ENCODE results near the gene HCLS1. TPM values are rescaled to one million over a fixed set of nuclear protein-coding genes. Genes with fewer than 3 reads are reported as not detected.

Gene HCLS1
- polyA plus RNA-seq, 3 donors, result 311 to 483 (median 475) TPM

DNA sequence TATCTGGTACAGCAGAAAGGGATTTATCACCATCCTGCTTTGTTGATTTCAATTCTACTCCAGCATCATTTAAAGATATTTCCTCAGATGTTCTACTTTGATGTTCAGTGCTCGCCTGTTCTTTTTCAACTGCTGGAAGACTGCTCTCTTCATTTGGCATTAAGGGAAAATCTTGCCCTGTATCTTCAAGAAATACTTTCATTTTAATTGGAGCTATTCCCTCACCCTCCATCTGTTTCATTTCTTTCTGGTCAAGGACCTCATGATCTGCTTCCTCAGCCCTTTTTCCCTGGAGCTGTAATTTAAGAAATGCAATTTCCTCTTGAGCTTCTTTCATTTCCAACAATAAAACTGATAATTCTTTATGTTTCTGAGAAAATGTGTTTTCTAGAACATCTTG is 37.8 kb upstream of the HCLS1 start:
- Mint-ChIP-seq H3K9me3 (no peaks in the 10 kb centered on the region), H3K4me1 (peaks cover 2% of the 10 kb centered on the region), H3K27ac (peak overlapping the region in 1 of 7 donors; percentile 16), H3K4me3 (no peak overlapping the region), H3K36me3 (peaks cover 31 to 55% of the 10 kb centered on the region in 2 donors), H3K27me3 (ENCODE audit: low read depth in 3 of 3) (no peaks in the 10 kb centered on the region)
- Histone ChIP-seq H3K4me3 (replicated peaks in 1 of 3; ENCODE audit: low read depth in 2 of 3, low read length in 3 of 3) (no peak overlapping the region), H4K20me1 (ENCODE audit: insufficient read depth, low read length) (no peaks in the 10 kb centered on the region), H3K27ac (ENCODE audit: low read depth in 1 of 2, low read length in 2 of 2) (no peak overlapping the region), H3K9ac (ENCODE audit: insufficient read depth, low read length, poor library complexity, severe bottlenecking) (no peak overlapping the region), H3K9me3 (replicated peaks in 1 of 2; ENCODE audit: control insufficient read depth in 1 of 2, insufficient read depth in 1 of 2, low read length in 2 of 2) (no peaks in the 10 kb centered on the region), H3K79me2 (ENCODE audit: insufficient read depth, low read length) (no peaks in the 10 kb centered on the region), H2AFZ (ENCODE audit: insufficient read depth, low read depth, low read length, poor library complexity, severe bottlenecking) (no peak overlapping the region), H3K4me1 (ENCODE audit: control insufficient read depth in 1 of 2, insufficient read depth in 2 of 2, low read length in 2 of 2) (peaks cover 9 to 12% of the 10 kb centered on the region in 2 donors), H3K36me3 (replicated peaks in 1 of 2; ENCODE audit: control insufficient read depth in 1 of 2, insufficient read depth in 2 of 2, low read length in 2 of 2) (peaks cover 54 to 80% of the 10 kb centered on the region in 2 donors), H3K27me3 (ENCODE audit: control insufficient read depth in 2 of 2, insufficient read depth in 2 of 2, low read length in 2 of 2) (no peaks in the 10 kb centered on the region), H3K4me2 (replicated peaks; ENCODE audit: extremely low read depth, low read length, poor library complexity, severe bottlenecking) (no peak overlapping the region)
- intact Hi-C loops (cut with micrococcal nuclease), result no loop called here
- no peak for DNase-seq
- TF ChIP-seq, protein P1, sequence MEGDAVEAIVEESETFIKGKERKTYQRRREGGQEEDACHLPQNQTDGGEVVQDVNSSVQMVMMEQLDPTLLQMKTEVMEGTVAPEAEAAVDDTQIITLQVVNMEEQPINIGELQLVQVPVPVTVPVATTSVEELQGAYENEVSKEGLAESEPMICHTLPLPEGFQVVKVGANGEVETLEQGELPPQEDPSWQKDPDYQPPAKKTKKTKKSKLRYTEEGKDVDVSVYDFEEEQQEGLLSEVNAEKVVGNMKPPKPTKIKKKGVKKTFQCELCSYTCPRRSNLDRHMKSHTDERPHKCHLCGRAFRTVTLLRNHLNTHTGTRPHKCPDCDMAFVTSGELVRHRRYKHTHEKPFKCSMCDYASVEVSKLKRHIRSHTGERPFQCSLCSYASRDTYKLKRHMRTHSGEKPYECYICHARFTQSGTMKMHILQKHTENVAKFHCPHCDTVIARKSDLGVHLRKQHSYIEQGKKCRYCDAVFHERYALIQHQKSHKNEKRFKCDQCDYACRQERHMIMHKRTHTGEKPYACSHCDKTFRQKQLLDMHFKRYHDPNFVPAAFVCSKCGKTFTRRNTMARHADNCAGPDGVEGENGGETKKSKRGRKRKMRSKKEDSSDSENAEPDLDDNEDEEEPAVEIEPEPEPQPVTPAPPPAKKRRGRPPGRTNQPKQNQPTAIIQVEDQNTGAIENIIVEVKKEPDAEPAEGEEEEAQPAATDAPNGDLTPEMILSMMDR (IDR thresholded peaks at IDR 0.05), result no peak
- WGBS (ENCODE audit: insufficient coverage), result 100% methylated on average over 1 of the region's 1 CpG

- H3K27ac Mint-ChIP-seq, result no peak overlapping the region
- intact Hi-C loops (cut with micrococcal nuclease), result no loop called here
- TF ChIP-seq, protein P1 (IDR thresholded peaks at IDR 0.05), result no peak
- no peak for DNase-seq
- Histone ChIP-seq H3K4me3 (replicated peaks in 1 of 3; ENCODE audit: low read depth in 2 of 3, low read length in 3 of 3) (no peak overlapping the region), H3K9me3 (replicated peaks in 1 of 2; ENCODE audit: control insufficient read depth in 1 of 2, insufficient read depth in 1 of 2, low read length in 2 of 2) (no peaks in the 10 kb centered on the region), H3K4me1 (ENCODE audit: control insufficient read depth in 1 of 2, insufficient read depth in 2 of 2, low read length in 2 of 2) (peaks cover 9 to 12% of the 10 kb centered on the region in 2 donors), H3K36me3 (replicated peaks in 1 of 2; ENCODE audit: control insufficient read depth in 1 of 2, insufficient read depth in 2 of 2, low read length in 2 of 2) (peaks cover 49 to 80% of the 10 kb centered on the region in 2 donors), H2AFZ (ENCODE audit: insufficient read depth, low read depth, low read length, poor library complexity, severe bottlenecking) (no peak overlapping the region), H4K20me1 (ENCODE audit: insufficient read depth, low read length) (no peaks in the 10 kb centered on the region), H3K27me3 (ENCODE audit: control insufficient read depth in 2 of 2, insufficient read depth in 2 of 2, low read length in 2 of 2) (no peaks in the 10 kb centered on the region), H3K4me2 (replicated peaks; ENCODE audit: extremely low read depth, low read length, poor library complexity, severe bottlenecking) (no peak overlapping the region), H3K27ac (ENCODE audit: low read depth in 1 of 2, low read length in 2 of 2) (peak overlapping the region in 1 of 2 donors; percentile 34), H3K79me2 (ENCODE audit: insufficient read depth, low read length) (no peaks in the 10 kb centered on the region), H3K9ac (ENCODE audit: insufficient read depth, low read length, poor library complexity, severe bottlenecking) (no peak overlapping the region)
- H3K27me3 Mint-ChIP-seq (ENCODE audit: low read depth in 3 of 3), result no peaks in the 10 kb centered on the region
- H3K9me3 Mint-ChIP-seq, result no peaks in the 10 kb centered on the region
- 100% methylated on average over 1 of the region's 3 CpGs for WGBS (ENCODE audit: insufficient coverage)
- no peak overlapping the region for H3K4me3 Mint-ChIP-seq
- H3K36me3 Mint-ChIP-seq, result peaks cover 25 to 52% of the 10 kb centered on the region in 2 donors
- H3K4me1 Mint-ChIP-seq, result peaks cover 3% of the 10 kb centered on the region
These were observed 35.5 kb upstream of the HCLS1 start for GRCh38 chr3:121696186-121696585.

Measured in CD14-positive monocyte (primary cell).